Stimulated activated CD4-positive, alpha-beta T cell treated with anti-CD3 and anti-CD28 coated beads, Interleukin-12 subunit alpha, Interleukin-12 subunit beta, amount 100 ng/mL, for 4 hours (primary cell): Measurements from ENCODE around the gene NOTCH1.

Experiments used
- DNase-seq: peaks from one replicate; pipeline ENCODE4 v3.0.0-alpha.2; 2020

The NOTCH1 gene

GRCh38 chr9:136514022-136514714 lies 31.7 kb downstream of the NOTCH1 start:
- DNase-seq, result no peak

GRCh38 chr9:136513191-136513590 lies 32.7 kb downstream of the NOTCH1 start:
- no peak for DNase-seq

- DNase-seq, result peak; percentile 31
Observed at GRCh38 chr9:136512651-136513071, 33.2 kb downstream of the NOTCH1 start.

- no peak for DNase-seq
Observed at GRCh38 chr9:136511670-136512592, 33.9 kb downstream of the NOTCH1 start.

GRCh38 chr9:136511144-136511669 lies 34.6 kb downstream of the NOTCH1 start:
- no peak for DNase-seq

- DNase-seq, result no peak
Observed at GRCh38 chr9:136510561-136510960, 35.3 kb downstream of the NOTCH1 start.

- DNase-seq, result no peak
Observed at GRCh38 chr9:136509549-136509948, 36.3 kb downstream of the NOTCH1 start.

GRCh38 chr9:136508729-136509500 lies 36.9 kb downstream of the NOTCH1 start:
- no peak for DNase-seq

- no peak for DNase-seq
Observed at GRCh38 chr9:136507992-136508375, 37.9 kb downstream of the NOTCH1 start.

GRCh38 chr9:136507221-136507991 lies 38.4 kb downstream of the NOTCH1 start:
- DNase-seq, result no peak

- no peak for DNase-seq
Observed at GRCh38 chr9:136506425-136506824, 39.4 kb downstream of the NOTCH1 start.

- no peak for DNase-seq
Observed at GRCh38 chr9:136505406-136506403, 40.1 kb downstream of the NOTCH1 start.

GRCh38 chr9:136504512-136505348 lies 41.1 kb downstream of the NOTCH1 start:
- no peak for DNase-seq

GRCh38 chr9:136502940-136503550 lies 42.8 kb downstream of the NOTCH1 start:
- DNase-seq, result no peak

- DNase-seq, result no peak
Observed at GRCh38 chr9:136502196-136502595, 43.7 kb downstream of the NOTCH1 start.

- no peak for DNase-seq
Observed at GRCh38 chr9:136501686-136502085, 44.2 kb downstream of the NOTCH1 start.

- no peak for DNase-seq
Observed at GRCh38 chr9:136499935-136500910, 45.6 kb downstream of the NOTCH1 start.
